Mesendoderm (in vitro differentiated cells): ENCODE measurements around the gene DBNDD2.

ENCODE experiments used
- DNase-seq: peaks from one replicate; pipeline ENCODE4 v3.0.0; 2013
- H2AK5ac ChIP-seq: 2 replicates; pipeline ENCODE4 v1.6.1; 2013; ENCODE audit warnings: low read length, inconsistent platforms
- H2BK120ac ChIP-seq: 2 replicates; pipeline ENCODE4 v1.6.1; 2013; ENCODE audit warnings: low read depth, mild to moderate bottlenecking, low read length, moderate library complexity, mixed read lengths
- H2BK15ac ChIP-seq: replicated peaks from 2 replicates; pipeline ENCODE4 v1.6.1; 2013; ENCODE audit warnings: low read depth, mild to moderate bottlenecking, moderate library complexity
- H2BK5ac ChIP-seq: 2 replicates; pipeline ENCODE4 v1.6.1; 2013; ENCODE audit warnings: low read length, inconsistent platforms
- H3K18ac ChIP-seq: 2 replicates; pipeline ENCODE4 v1.6.1; 2013; ENCODE audit warnings: mild to moderate bottlenecking, low read length, mixed read lengths
- H3K23ac ChIP-seq: one replicate; pipeline ENCODE4 v1.6.1; 2013; ENCODE audit warnings: low read length
- H3K27ac ChIP-seq: 2 replicates; pipeline ENCODE4 v1.5.1; 2013; ENCODE audit warnings: low read depth, mild to moderate bottlenecking, inconsistent platforms, low read length, moderate library complexity
- H3K27me3 ChIP-seq: 2 replicates; pipeline ENCODE4 v1.6.1; 2013; ENCODE audit warnings: low read length, control low read depth, mild to moderate bottlenecking, inconsistent platforms; ENCODE audit not compliant: insufficient read depth, poor library complexity
- H3K36me3 ChIP-seq: 2 replicates; pipeline ENCODE4 v1.6.1; 2013; ENCODE audit warnings: low read length, inconsistent platforms; ENCODE audit not compliant: control insufficient read depth, insufficient read depth
- H3K4ac ChIP-seq: one replicate; pipeline ENCODE4 v1.6.1; 2013; ENCODE audit warnings: low read depth, mild to moderate bottlenecking, low read length, moderate library complexity
- H3K4me1 ChIP-seq: 2 replicates; pipeline ENCODE4 v1.6.1; 2013; ENCODE audit warnings: low read depth, low read length, inconsistent platforms; ENCODE audit not compliant: control insufficient read depth
- H3K4me2 ChIP-seq: 2 replicates; pipeline ENCODE4 v1.6.1; 2013; ENCODE audit warnings: low read length
- H3K4me3 ChIP-seq: 2 replicates; pipeline ENCODE4 v1.5.1; 2013; ENCODE audit warnings: mild to moderate bottlenecking, low read length
- H3K56ac ChIP-seq: one replicate; pipeline ENCODE4 v1.6.1; 2013; ENCODE audit warnings: low read length
- H3K79me1 ChIP-seq: 2 replicates; pipeline ENCODE4 v1.6.1; 2013; ENCODE audit warnings: low read length, inconsistent platforms
- H3K79me2 ChIP-seq: 2 replicates; pipeline ENCODE4 v1.6.1; 2013; ENCODE audit warnings: mild to moderate bottlenecking, low read length; ENCODE audit not compliant: control insufficient read depth, insufficient read depth
- H3K9ac ChIP-seq: 2 replicates; pipeline ENCODE4 v1.6.1; 2013; ENCODE audit warnings: low read length, inconsistent platforms
- H4K5ac ChIP-seq: one replicate; pipeline ENCODE4 v1.6.1; 2013; ENCODE audit warnings: low read length
- H4K8ac ChIP-seq: one replicate; pipeline ENCODE4 v1.6.1; 2013; ENCODE audit warnings: low read depth, mild to moderate bottlenecking, control low read depth, low read length, moderate library complexity
- WGBS: extraction: QIAGEN DNeasy Blood & Tissue Kit; methylation state at CpG from one replicate; pipeline ENCODE4 v1.1.7; 2013; ENCODE audit warnings: low lambda C conversion rate, missing lambda C conversion rate; ENCODE audit not compliant: insufficient coverage; ENCODE audit errors: extremely low coverage; 5-methylcytosine and 5-hydroxymethylcytosine counted together

Gene DBNDD2

GRCh38 chr20:45423700-45424099 lies 15.6 kb downstream of the DBNDD2 start:
- H2BK5ac ChIP-seq, result no peak overlapping the region
- H2AK5ac ChIP-seq, result no peak overlapping the region
- no peak overlapping the region for H3K23ac ChIP-seq
- no peak overlapping the region for H3K4ac ChIP-seq
- H2BK15ac ChIP-seq, result no peak overlapping the region
- peaks cover 19% of the 10 kb centered on the region for H3K36me3 ChIP-seq
- no peak overlapping the region for H4K5ac ChIP-seq
- no peaks in the 10 kb centered on the region for H3K79me1 ChIP-seq
- no peak overlapping the region for H3K18ac ChIP-seq
- no peaks in the 10 kb centered on the region for H3K79me2 ChIP-seq
- no peaks in the 10 kb centered on the region for H3K4me1 ChIP-seq
- no peak overlapping the region for H3K9ac ChIP-seq
- H2BK120ac ChIP-seq, result no peak overlapping the region
- no peaks in the 10 kb centered on the region for H3K27me3 ChIP-seq
- no CpG with 5 or more reads among the region's 2 CpGs for WGBS
- no peak overlapping the region for H3K27ac ChIP-seq
- no peak overlapping the region for H3K4me2 ChIP-seq
- H3K4me3 ChIP-seq, result no peak overlapping the region
- H3K56ac ChIP-seq, result no peak overlapping the region
- no peak for DNase-seq
- no peak overlapping the region for H4K8ac ChIP-seq

- Histone ChIP-seq H4K5ac (no peak overlapping the region), H2BK5ac (no peak overlapping the region), H3K18ac (no peak overlapping the region), H3K4me3 (no peak overlapping the region), H3K9ac (no peak overlapping the region), H3K36me3 (peaks cover 12% of the 10 kb centered on the region), H3K23ac (no peak overlapping the region), H2BK120ac (no peak overlapping the region), H3K56ac (no peak overlapping the region), H3K4ac (no peak overlapping the region), H4K8ac (no peak overlapping the region), H3K79me1 (no peaks in the 10 kb centered on the region), H3K79me2 (no peaks in the 10 kb centered on the region), H3K27ac (no peak overlapping the region), H3K4me1 (no peaks in the 10 kb centered on the region), H3K27me3 (no peaks in the 10 kb centered on the region), H2AK5ac (no peak overlapping the region), H2BK15ac (no peak overlapping the region), H3K4me2 (no peak overlapping the region)
- WGBS, result no CpG with 5 or more reads among the region's 17 CpGs
- no peak for DNase-seq
Measured at GRCh38 chr20:45425561-45425960, 17.5 kb downstream of the DBNDD2 start.

GRCh38 chr20:45426320-45427016 lies 18.4 kb downstream of the DBNDD2 start:
- no peaks in the 10 kb centered on the region for H3K27me3 ChIP-seq
- no peak overlapping the region for H4K5ac ChIP-seq
- no peak overlapping the region for H3K4ac ChIP-seq
- H3K9ac ChIP-seq, result no peak overlapping the region
- no peaks in the 10 kb centered on the region for H3K79me2 ChIP-seq
- no CpG with 5 or more reads among the region's 5 CpGs for WGBS
- no peak overlapping the region for H2BK15ac ChIP-seq
- H2BK5ac ChIP-seq, result no peak overlapping the region
- H3K18ac ChIP-seq, result no peak overlapping the region
- no peak overlapping the region for H3K4me2 ChIP-seq
- H3K27ac ChIP-seq, result no peak overlapping the region
- no peak overlapping the region for H2AK5ac ChIP-seq
- no peak overlapping the region for H3K23ac ChIP-seq
- H2BK120ac ChIP-seq, result no peak overlapping the region
- H3K56ac ChIP-seq, result no peak overlapping the region
- H3K36me3 ChIP-seq, result peaks cover 6% of the 10 kb centered on the region
- no peak overlapping the region for H3K4me3 ChIP-seq
- H3K79me1 ChIP-seq, result no peaks in the 10 kb centered on the region
- H3K4me1 ChIP-seq, result no peaks in the 10 kb centered on the region
- no peak overlapping the region for H4K8ac ChIP-seq
- DNase-seq, result no peak

GRCh38 chr20:45427236-45428149 lies 19.4 kb downstream of the DBNDD2 start:
- no peak overlapping the region for H4K8ac ChIP-seq
- no peak overlapping the region for H3K4me3 ChIP-seq
- H2BK15ac ChIP-seq, result no peak overlapping the region
- WGBS, result no CpG with 5 or more reads among the region's 14 CpGs
- no peak overlapping the region for H3K9ac ChIP-seq
- H3K4me2 ChIP-seq, result no peak overlapping the region
- no peaks in the 10 kb centered on the region for H3K79me1 ChIP-seq
- no peaks in the 10 kb centered on the region for H3K4me1 ChIP-seq
- H2BK120ac ChIP-seq, result no peak overlapping the region
- no peak overlapping the region for H3K4ac ChIP-seq
- H3K56ac ChIP-seq, result no peak overlapping the region
- no peak overlapping the region for H3K18ac ChIP-seq
- no peak for DNase-seq
- H2AK5ac ChIP-seq, result no peak overlapping the region
- H3K36me3 ChIP-seq, result peaks cover 6% of the 10 kb centered on the region
- no peak overlapping the region for H4K5ac ChIP-seq
- H3K27me3 ChIP-seq, result no peaks in the 10 kb centered on the region
- no peak overlapping the region for H3K27ac ChIP-seq
- no peak overlapping the region for H3K23ac ChIP-seq
- no peak overlapping the region for H2BK5ac ChIP-seq
- H3K79me2 ChIP-seq, result no peaks in the 10 kb centered on the region

- Histone ChIP-seq H2BK5ac (no peak overlapping the region), H4K5ac (no peak overlapping the region), H3K23ac (no peak overlapping the region), H4K8ac (no peak overlapping the region), H3K18ac (no peak overlapping the region), H3K36me3 (peaks cover 1% of the 10 kb centered on the region), H3K27ac (no peak overlapping the region), H3K79me2 (no peaks in the 10 kb centered on the region), H3K27me3 (no peaks in the 10 kb centered on the region), H3K4ac (no peak overlapping the region), H3K9ac (no peak overlapping the region), H3K4me2 (no peak overlapping the region), H2BK15ac (no peak overlapping the region), H3K79me1 (no peaks in the 10 kb centered on the region), H2BK120ac (no peak overlapping the region), H3K4me3 (no peak overlapping the region), H3K56ac (no peak overlapping the region), H3K4me1 (no peaks in the 10 kb centered on the region), H2AK5ac (no peak overlapping the region)
- WGBS, result no CpG with 5 or more reads among the region's 2 CpGs
- no peak for DNase-seq
Measured at GRCh38 chr20:45429618-45430017, 21.5 kb downstream of the DBNDD2 start.
